ENCODE measurements around the gene ADAMTS14. TPM values are rescaled to one million over a fixed set of nuclear protein-coding genes. Genes with fewer than 3 reads are reported as not detected.
A peak's percentile ranks its signal among the peaks of the same experiment; 100 is the strongest.

ADAMTS14 gene
- total RNA-seq, 1 donor from 2014 or later = 4.1 TPM

- no peaks in the 10 kb centered on the region for H3K36me3 Mint-ChIP-seq
- DNase-seq (ENCODE audit: low spot score in 2 of 2, unreplicated experiment in 2 of 2) = no peak
- TF ChIP-seq CTCF (IDR thresholded peaks at IDR 0.05; ENCODE audit: unreplicated experiment) = no peak
- peaks cover 71% of the 10 kb centered on the region for H3K27me3 Mint-ChIP-seq (ENCODE audit: low read depth)
- H3K4me3 Mint-ChIP-seq = peak overlapping the region; percentile 62
- no peak overlapping the region for H3K27ac Mint-ChIP-seq
- peaks cover 8% of the 10 kb centered on the region for H3K9me3 Mint-ChIP-seq
- peaks cover 9% of the 10 kb centered on the region for H3K4me1 Mint-ChIP-seq
Measured at GRCh38 chr10:70671619-70672164, 614 bp upstream of the ADAMTS14 start.

- peak overlapping the region; percentile 70 for H3K4me3 Mint-ChIP-seq
- H3K27ac Mint-ChIP-seq = peak overlapping the region; percentile 0
- no peak for DNase-seq (ENCODE audit: low spot score in 2 of 2, unreplicated experiment in 2 of 2)
- H3K9me3 Mint-ChIP-seq = peaks cover 4% of the 10 kb centered on the region
- no peaks in the 10 kb centered on the region for H3K36me3 Mint-ChIP-seq
- no peak for TF ChIP-seq CTCF (IDR thresholded peaks at IDR 0.05; ENCODE audit: unreplicated experiment)
- H3K27me3 Mint-ChIP-seq (ENCODE audit: low read depth) = peaks cover 62% of the 10 kb centered on the region
- peaks cover 9% of the 10 kb centered on the region for H3K4me1 Mint-ChIP-seq
Measured at GRCh38 chr10:70673043-70673928, 980 bp downstream of the ADAMTS14 start.

- no peaks in the 10 kb centered on the region for H3K36me3 Mint-ChIP-seq
- no peak overlapping the region for H3K4me3 Mint-ChIP-seq
- H3K27ac Mint-ChIP-seq = no peak overlapping the region
- TF ChIP-seq CTCF (IDR thresholded peaks at IDR 0.05; ENCODE audit: unreplicated experiment) = no peak
- peaks cover 9% of the 10 kb centered on the region for H3K4me1 Mint-ChIP-seq
- no peak for DNase-seq (ENCODE audit: low spot score in 2 of 2, unreplicated experiment in 2 of 2)
- H3K27me3 Mint-ChIP-seq (ENCODE audit: low read depth) = peaks cover 57% of the 10 kb centered on the region
- H3K9me3 Mint-ChIP-seq = no peaks in the 10 kb centered on the region
Measured at GRCh38 chr10:70673929-70674559, 1.7 kb downstream of the ADAMTS14 start.

GRCh38 chr10:70674560-70675495 is 2.5 kb downstream of the ADAMTS14 start:
- no peaks in the 10 kb centered on the region for H3K36me3 Mint-ChIP-seq
- peaks cover 9% of the 10 kb centered on the region for H3K4me1 Mint-ChIP-seq
- no peaks in the 10 kb centered on the region for H3K9me3 Mint-ChIP-seq
- no peak overlapping the region for H3K4me3 Mint-ChIP-seq
- no peak for DNase-seq (ENCODE audit: low spot score in 2 of 2, unreplicated experiment in 2 of 2)
- no peak overlapping the region for H3K27ac Mint-ChIP-seq
- no peak for TF ChIP-seq CTCF (IDR thresholded peaks at IDR 0.05; ENCODE audit: unreplicated experiment)
- peaks cover 53% of the 10 kb centered on the region for H3K27me3 Mint-ChIP-seq (ENCODE audit: low read depth)

GRCh38 chr10:70675496-70676161 is 3.3 kb downstream of the ADAMTS14 start:
- Mint-ChIP-seq H3K9me3 (no peaks in the 10 kb centered on the region), H3K4me3 (no peak overlapping the region), H3K27me3 (ENCODE audit: low read depth) (peaks cover 48% of the 10 kb centered on the region), H3K36me3 (no peaks in the 10 kb centered on the region), H3K4me1 (peaks cover 11% of the 10 kb centered on the region), H3K27ac (no peak overlapping the region)
- TF ChIP-seq CTCF (IDR thresholded peaks at IDR 0.05; ENCODE audit: unreplicated experiment) = no peak
- DNase-seq (ENCODE audit: low spot score in 2 of 2, unreplicated experiment in 2 of 2) = no peak
